ENCODE results near the gene ERG28.
"Not testable (repeated sequence)": the region's sequence is repeated elsewhere in the genome, so short reads cannot be mapped to it uniquely, and the experiment has no call there.

Gene ERG28

DNA sequence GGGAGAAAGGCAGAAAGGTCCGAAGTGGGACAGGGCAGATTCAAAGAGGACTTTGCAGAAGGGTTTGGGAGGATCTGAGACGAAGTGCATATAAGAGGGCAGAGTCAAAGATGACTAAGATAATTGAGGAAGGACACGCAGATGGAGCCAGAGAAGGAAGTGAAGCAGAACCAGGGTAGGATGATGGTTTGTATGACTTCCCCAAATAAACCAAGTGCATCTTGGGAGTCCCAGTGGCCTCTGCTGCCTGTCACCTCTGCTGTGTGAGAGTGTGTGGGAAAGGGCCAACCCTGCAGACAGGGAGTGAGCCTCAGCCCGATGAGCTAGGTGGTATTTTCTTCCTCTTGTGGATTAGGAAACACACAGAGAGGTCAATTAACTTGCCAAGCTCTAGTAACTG lies 45.5 kb downstream of the ERG28 start:
- no peak for DNase-seq

GRCh38 chr14:75614179-75614578 lies 46.5 kb downstream of the ERG28 start:
- DNase-seq: no peak

DNA sequence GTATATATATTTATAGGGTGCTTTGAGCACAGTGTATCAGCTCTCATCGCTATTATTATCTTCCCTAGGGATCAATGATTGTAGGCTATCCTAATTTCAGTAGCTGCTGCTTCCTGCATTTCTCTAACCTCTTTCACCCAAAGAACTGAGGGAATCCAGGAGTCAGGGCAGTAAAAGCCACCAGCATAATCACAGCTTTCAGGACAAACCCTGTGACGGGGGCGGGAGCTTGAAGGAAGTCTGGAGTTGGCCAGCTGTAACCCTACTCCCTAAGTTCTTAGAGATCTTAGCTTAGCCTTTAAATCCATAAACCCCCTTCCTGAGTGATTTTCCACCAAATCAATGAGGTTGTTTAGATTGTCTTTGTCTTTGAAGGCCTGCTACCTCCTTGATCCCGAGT lies 48.5 kb downstream of the ERG28 start:
- DNase-seq: no peak

DNA sequence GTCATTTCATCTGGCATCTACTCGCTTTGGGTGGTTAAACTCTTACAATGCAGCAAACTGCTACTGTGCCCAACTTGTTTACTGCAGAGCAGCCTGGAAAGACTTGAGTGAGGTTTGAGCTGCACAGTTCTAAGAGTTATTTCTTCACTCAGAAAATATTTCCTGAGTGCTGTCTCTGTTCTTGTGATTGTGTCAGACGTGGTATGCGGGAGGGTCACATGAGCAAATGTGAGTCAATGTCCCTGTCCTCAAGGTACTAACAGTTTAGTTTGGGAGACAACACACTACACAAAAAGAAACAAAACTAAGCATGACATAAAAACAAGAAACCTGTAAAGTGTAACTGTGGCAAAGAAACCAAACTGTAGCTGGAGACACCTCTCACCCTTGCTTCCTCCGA lies 49.8 kb downstream of the ERG28 start:
- no peak for DNase-seq

DNA sequence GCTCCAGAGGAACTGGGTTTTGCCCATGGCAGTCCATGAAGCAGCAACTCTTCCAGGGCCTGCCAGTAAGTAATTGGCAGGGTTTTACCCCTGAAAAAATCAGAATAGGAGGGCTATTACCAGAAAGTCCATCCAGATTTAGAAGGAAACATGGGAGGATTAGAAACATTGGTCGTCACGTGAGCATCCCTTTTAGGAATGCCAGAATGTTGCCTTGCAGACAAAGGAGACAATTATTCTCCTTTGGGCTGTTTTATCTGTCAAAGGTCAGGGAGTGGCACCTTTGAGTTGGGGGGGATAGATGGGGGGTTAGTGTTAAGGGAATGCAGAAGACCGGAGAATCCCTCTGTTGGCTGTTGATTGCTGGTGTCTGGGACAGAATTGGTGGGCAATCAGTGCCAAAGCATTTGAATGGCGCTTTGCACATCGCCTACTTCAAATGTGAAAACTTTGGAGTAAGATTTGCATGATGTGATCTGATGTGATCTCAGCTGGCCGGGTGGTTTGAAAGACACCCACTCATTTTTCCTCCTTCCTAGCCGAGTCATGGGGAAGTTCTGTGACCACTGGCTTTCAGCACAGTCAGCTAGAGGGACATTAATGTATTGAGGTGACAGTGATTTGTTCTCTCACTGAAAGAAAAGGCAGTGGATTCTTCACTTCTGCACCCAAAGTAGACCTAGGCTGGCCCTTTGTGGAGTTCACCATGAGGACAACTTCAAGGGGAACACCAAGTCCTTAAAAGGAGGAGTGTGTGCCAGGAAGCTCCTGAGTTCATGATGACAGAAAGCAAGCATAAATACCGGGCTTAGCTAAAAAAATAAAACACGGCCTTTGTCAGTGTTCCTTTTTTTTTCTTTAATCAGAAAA lies 50.8 kb downstream of the ERG28 start:
- DNase-seq: no peak

GRCh38 chr14:75609116-75609515 lies 51.6 kb downstream of the ERG28 start:
- DNase-seq: no peak

DNA sequence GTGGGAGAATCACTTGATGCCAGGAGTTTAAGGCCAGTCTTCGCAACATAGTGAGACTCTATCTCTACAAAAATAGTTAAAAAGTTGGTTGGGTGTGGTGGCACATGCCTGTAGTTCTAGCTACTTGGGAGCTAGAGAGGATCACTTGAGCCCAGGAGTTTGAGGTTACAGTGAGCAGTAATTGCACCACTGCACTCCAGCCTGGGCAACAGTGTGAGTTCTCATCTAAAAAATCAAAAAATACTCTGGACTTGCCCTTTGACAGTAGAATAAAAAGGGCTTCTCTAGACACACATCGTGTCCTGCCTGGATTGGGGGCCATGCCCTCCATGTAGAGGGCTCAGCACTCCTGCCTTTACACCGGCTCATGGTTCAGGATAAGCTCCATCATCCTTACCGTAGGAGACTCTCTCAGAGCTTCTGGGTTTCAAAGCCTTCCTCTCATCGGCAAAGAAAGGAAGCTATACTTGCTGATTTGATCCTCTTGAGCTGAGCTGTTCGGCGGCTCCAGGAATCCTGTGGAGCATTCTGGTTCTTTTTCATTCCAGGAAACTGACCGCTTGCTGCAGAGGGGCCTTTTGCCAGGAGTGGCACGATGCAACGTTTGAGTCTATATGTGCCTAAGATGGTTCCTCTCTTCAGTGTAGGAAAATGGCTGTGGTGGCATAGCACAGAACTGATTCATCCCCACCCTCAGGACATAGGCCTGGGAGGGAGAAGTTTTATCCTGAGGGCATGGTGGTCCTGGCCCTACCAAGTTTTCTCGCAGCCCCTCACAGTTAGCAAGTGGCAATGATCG lies 52.6 kb downstream of the ERG28 start:
- DNase-seq: no peak

- no peak for DNase-seq
Observed at GRCh38 chr14:75607044-75607443, 53.6 kb downstream of the ERG28 start.

DNA sequence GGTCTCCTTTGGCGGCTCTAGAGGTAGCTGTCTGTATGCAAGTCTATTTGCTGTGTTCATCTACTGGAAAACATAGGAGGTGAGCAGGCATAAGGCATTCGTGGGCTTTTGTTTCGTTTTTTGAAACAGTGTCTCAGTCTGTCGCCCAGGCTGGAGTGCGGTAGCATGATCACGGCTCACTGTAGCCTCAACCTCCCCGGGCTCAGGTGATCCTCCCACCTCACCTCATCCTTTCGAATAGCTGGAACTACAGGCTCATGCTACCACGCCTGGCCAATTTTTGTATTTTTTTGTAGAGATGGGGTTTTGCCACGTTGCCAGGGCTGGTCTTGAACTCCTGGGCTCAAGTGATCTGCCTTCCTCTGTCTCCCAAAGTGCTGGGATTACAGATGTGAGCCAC lies 54.8 kb downstream of the ERG28 start:
- no peak for DNase-seq

DNA sequence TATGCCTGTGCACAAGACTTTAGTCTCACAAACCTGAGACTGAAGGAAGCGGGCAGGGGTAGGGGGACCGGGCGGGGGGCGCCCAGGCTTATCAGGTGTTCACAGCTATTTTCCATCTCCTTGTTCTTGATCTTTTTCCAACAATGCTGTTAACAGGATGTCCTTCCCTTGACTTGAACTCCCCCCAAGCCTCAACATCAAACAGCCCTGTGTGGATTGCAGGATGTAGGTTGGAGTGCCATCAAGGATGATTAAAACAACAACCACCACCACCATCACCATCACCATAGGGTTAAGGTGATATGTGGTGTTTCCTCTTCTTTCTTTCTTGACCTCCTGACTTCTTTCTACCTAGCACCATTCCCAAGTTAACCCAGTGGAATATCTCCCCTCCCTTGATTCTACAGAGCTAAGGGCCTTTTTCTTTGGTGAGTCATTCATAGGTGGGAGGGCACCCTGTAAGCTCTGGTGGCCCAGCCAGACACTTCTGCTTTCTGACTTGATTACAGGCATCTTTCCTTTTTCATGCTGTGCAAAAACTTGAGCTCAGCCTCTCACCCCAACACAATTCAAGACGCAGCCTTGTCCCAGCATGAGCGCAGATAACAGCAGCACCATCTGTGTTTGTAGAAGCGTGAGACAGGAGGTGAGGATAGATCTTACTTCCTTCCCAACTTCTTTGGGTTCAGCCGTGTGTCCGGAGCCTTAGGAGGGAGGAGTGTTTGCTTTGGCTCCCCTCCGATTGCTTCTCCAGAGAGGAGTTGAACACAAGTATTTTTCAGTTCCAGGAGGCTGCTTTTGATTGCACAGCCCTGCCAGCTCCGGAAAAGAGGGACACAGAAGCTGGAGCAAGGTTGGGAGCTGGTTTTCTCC lies 55.5 kb downstream of the ERG28 start:
- DNase-seq: no peak

DNA sequence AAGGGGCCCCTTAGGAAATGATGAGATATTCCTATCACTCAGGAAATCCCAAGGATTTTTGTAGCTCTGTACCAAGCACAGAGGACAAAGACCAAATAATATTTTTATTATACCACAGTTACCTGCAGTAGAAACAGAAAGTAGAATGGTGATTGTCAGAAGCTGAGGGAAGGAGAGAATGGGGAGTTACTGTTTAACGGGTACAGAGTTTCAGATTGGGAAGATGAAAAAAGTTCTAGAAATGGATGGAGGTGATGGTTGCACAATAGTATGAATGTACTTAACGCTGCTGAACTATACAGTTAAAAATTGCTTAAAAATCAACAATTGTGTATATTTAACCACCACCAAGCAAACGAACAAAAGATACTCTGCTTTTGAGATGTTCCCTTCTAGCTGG lies 58.2 kb downstream of the ERG28 start:
- DNase-seq: no peak

DNA sequence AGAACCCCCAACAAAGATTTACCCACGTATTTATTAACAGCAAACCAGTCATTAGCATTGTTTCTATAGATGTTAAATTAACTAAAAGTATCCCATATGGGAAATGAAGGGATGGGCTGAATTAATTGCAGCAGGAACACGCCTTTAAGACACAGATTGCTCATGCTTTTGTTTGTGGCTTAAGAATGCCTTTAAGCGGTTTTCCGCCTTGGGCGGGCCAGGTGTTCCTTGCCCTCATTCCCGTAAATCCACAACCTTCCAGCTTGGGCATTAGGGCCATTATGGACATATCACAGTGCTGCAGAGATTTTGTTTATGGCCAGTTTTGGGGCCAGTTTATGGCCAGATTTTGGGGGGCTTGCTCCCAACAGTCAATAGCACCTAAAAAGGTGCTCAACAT lies 59.6 kb downstream of the ERG28 start:
- DNase-seq: not testable (repeated sequence)

GRCh38 chr14:75600100-75600499 lies 60.6 kb downstream of the ERG28 start:
- not testable (repeated sequence) for DNase-seq
